HL-60 (cell line): ENCODE results near the gene KCNQ1OT1.

Experiments
- DNase-seq, 2 experiments: peaks; one replicate each; pipeline ENCODE4 v3.0.0-alpha.2; 2010 to 2020; ENCODE audit warnings: low read depth in 1 of 2, low spot score in 1 of 2
- H3K27ac ChIP-seq: fragments of 250-450 bp; sonication (Bioruptor Pico); replicated peaks from 2 replicates; pipeline ENCODE4 v1.5.1; 2020; ENCODE audit warnings: mild to moderate bottlenecking, moderate library complexity
- H3K27me3 ChIP-seq: fragments of 250-450 bp; sonication (Bioruptor Pico); 2 replicates; pipeline ENCODE4 v1.5.1; 2021; ENCODE audit warnings: mild to moderate bottlenecking, moderate library complexity; ENCODE audit not compliant: insufficient read depth, poor library complexity, severe bottlenecking
- H3K4me3 ChIP-seq: replicated peaks from 2 replicates; pipeline ENCODE4 v1.5.1; 2011; ENCODE audit warnings: mild to moderate bottlenecking, control low read depth, low read length; ENCODE audit not compliant: insufficient read depth
- GABPA ChIP-seq: IDR thresholded peaks from 2 replicates; pipeline ENCODE4 v1.6.1; 2012; ENCODE audit warnings: low read depth
- POLR2AphosphoS5 ChIP-seq: IDR thresholded peaks from 2 replicates; pipeline ENCODE4 v1.6.1; 2012; ENCODE audit warnings: low read depth
- SPI1 ChIP-seq: IDR thresholded peaks from 2 replicates; pipeline ENCODE4 v1.6.1; 2012; ENCODE audit warnings: low read depth, mild to moderate bottlenecking, borderline replicate concordance
- TF ChIP-seq, protein P1 (sequence below): IDR thresholded peaks from one replicate; pipeline ENCODE4 v1.5.1; 2011; ENCODE audit warnings: low read length, control low read depth, inconsistent platforms; ENCODE audit not compliant: insufficient read depth
- TF ChIP-seq, protein P2 (sequence below): IDR thresholded peaks from 2 replicates; pipeline ENCODE4 v1.6.1; 2012; ENCODE audit warnings: low read depth; ENCODE audit not compliant: insufficient replicate concordance

KCNQ1OT1 gene

DNA sequence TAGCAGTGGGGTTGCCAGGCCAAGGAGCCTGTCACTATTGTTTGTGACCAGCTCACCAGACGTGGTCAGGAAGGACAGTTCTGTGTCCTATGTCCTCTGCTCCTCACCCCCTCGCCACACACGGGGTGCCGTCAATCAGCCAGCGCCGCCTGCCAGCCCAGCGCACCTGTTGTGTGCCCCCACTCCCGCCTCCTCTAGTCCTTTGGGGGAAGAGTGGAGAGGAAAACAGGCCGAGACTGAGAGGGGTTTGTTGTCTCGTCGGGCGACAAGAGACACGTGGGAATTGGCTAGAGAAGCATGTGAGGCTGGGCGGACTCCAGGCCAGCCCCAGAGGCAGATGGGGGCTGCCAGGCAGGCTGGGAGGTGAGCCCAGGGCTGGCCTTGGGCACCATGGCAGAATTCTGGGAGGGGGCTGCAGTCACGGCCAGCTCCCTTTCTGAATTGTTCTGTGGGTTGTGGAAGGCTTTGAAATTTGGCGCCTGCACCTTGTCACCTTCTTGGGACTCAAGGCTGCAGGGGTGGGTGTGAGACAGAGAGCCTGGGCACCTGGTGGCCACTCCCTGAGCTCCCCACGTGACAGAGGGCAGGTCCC is 3.1 kb upstream of the KCNQ1OT1 start:
- Histone ChIP-seq H3K27ac (no peak overlapping the region), H3K27me3 (no peaks in the 10 kb centered on the region), H3K4me3 (no peak overlapping the region)
- DNase-seq = no peak
- TF ChIP-seq POLR2AphosphoS5 (no peak), GABPA (no peak), SPI1 (no peak)
- TF ChIP-seq, protein P1, sequence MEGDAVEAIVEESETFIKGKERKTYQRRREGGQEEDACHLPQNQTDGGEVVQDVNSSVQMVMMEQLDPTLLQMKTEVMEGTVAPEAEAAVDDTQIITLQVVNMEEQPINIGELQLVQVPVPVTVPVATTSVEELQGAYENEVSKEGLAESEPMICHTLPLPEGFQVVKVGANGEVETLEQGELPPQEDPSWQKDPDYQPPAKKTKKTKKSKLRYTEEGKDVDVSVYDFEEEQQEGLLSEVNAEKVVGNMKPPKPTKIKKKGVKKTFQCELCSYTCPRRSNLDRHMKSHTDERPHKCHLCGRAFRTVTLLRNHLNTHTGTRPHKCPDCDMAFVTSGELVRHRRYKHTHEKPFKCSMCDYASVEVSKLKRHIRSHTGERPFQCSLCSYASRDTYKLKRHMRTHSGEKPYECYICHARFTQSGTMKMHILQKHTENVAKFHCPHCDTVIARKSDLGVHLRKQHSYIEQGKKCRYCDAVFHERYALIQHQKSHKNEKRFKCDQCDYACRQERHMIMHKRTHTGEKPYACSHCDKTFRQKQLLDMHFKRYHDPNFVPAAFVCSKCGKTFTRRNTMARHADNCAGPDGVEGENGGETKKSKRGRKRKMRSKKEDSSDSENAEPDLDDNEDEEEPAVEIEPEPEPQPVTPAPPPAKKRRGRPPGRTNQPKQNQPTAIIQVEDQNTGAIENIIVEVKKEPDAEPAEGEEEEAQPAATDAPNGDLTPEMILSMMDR = no peak
- TF ChIP-seq, protein P2, sequence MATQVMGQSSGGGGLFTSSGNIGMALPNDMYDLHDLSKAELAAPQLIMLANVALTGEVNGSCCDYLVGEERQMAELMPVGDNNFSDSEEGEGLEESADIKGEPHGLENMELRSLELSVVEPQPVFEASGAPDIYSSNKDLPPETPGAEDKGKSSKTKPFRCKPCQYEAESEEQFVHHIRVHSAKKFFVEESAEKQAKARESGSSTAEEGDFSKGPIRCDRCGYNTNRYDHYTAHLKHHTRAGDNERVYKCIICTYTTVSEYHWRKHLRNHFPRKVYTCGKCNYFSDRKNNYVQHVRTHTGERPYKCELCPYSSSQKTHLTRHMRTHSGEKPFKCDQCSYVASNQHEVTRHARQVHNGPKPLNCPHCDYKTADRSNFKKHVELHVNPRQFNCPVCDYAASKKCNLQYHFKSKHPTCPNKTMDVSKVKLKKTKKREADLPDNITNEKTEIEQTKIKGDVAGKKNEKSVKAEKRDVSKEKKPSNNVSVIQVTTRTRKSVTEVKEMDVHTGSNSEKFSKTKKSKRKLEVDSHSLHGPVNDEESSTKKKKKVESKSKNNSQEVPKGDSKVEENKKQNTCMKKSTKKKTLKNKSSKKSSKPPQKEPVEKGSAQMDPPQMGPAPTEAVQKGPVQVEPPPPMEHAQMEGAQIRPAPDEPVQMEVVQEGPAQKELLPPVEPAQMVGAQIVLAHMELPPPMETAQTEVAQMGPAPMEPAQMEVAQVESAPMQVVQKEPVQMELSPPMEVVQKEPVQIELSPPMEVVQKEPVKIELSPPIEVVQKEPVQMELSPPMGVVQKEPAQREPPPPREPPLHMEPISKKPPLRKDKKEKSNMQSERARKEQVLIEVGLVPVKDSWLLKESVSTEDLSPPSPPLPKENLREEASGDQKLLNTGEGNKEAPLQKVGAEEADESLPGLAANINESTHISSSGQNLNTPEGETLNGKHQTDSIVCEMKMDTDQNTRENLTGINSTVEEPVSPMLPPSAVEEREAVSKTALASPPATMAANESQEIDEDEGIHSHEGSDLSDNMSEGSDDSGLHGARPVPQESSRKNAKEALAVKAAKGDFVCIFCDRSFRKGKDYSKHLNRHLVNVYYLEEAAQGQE = no peak

DNA sequence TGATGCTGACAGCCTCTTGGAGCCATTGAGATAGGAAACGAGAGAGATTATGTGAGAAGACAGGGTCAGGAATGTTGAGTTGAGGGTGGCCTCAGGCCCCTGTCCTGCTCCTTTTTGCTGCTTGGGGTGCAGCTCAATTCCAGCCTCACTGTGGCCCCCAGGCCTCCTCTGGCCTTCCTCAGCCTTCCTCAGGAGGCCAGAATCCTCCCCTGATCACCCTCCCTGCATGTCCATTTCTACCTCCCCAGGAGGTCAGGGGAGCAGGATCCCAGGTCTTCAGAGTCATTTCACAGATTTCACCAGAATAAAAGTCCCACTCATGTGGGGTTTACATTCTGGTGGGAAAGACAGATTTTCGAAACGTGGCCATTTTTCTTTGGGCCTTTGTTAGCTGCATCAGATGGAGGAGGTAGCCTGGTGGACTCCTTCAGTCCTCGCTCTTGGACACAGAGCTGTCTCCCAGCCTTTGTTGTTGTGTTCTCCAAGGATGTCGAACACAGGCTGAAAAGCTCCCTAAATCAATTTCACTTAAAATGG is 2.2 kb upstream of the KCNQ1OT1 start:
- DNase-seq = no peak
- Histone ChIP-seq H3K27me3 (no peaks in the 10 kb centered on the region), H3K27ac (no peak overlapping the region), H3K4me3 (no peak overlapping the region)
- no peak for TF ChIP-seq POLR2AphosphoS5
- TF ChIP-seq GABPA = no peak
- no peak for TF ChIP-seq SPI1
- TF ChIP-seq, protein P1 = no peak
- TF ChIP-seq, protein P2 = no peak

DNA sequence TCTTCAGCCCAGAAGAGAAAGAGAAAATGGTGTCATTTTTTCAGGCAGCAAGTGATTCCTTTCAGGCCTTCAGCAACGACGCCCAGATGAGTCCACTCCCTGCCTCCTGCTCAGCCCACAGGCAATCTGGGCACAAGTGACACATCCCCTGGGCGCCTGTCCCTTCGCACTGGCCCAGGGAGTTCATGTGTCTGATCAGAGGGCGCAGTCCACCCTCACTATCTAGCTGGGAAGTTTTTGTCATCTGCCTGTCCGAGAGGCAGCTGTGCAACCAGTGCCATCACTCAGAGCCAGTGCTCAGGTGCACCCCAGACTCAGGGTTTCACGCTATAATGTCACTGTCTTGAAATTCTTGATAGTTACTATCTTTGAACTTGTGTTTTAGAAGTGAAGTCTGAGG is 1.4 kb upstream of the KCNQ1OT1 start:
- H3K27ac ChIP-seq = no peak overlapping the region
- no peaks in the 10 kb centered on the region for H3K27me3 ChIP-seq
- H3K4me3 ChIP-seq = no peak overlapping the region
- DNase-seq = no peak
- TF ChIP-seq SPI1 (no peak), POLR2AphosphoS5 (no peak), GABPA (no peak)
- TF ChIP-seq, protein P2 = no peak
- TF ChIP-seq, protein P1 = no peak
